Measurements from ENCODE around the gene NELFB.

Gene NELFB

DNA sequence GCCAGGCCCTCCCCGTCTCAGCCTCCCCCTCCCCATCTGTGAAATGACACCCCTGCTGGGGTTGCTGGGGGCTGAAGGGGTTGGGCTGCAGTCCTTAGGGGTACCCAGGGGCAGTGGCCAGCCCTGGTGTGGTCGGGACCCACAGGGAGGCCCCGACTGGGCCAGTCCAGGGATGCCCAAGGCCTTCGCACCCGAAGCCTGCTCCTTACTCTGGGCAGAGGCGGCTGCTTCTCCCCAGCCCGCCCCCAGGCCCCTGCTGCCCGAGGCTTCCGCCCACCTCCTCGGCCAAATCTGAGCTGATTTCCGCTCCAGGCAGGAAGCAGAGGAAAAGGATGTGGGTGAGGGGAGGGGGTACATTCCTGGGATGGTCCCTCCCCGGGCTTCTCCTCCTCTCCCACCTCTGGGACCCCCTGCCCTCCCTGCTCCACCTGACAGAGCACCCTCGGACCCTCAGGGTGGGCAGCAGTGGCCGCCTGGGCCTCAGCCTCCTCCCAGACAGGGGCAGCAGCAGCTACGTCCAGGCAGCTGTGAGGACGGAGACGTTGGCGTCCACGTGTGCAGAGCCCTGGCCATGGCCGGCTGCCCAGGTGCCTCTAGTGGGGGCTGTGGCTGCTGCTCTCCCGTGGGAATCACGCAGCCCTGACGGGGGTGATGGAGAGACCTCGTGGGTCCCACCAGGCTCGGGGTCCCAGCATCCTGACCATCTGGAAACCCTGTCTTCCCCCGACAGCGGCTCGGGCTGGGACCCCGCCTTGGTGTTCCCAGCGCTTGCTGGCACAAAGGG, 51.1 kb downstream of the NELFB start:
- no peak for DNase-seq

DNA sequence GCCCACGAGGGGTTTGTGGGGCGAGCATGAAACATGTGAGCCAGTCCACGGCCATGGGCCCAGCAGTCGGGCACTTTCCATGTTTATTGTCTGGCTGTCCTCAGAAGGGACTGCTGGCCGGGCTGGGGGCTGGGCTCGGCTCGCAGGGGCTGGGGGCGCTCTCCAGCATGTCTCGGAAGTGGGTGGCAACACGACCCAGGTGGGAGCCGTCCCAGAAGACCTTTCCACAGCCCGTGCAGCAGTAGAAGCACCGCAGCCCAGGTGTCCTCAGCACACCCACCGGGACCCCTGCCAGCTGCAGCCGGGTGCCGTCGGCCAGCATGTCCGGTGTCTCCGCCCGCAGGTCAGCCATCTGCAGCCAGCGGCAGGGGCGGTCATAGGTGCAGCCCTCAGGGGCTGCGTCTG, 51.7 kb downstream of the NELFB start:
- DNase-seq = no peak

DNA sequence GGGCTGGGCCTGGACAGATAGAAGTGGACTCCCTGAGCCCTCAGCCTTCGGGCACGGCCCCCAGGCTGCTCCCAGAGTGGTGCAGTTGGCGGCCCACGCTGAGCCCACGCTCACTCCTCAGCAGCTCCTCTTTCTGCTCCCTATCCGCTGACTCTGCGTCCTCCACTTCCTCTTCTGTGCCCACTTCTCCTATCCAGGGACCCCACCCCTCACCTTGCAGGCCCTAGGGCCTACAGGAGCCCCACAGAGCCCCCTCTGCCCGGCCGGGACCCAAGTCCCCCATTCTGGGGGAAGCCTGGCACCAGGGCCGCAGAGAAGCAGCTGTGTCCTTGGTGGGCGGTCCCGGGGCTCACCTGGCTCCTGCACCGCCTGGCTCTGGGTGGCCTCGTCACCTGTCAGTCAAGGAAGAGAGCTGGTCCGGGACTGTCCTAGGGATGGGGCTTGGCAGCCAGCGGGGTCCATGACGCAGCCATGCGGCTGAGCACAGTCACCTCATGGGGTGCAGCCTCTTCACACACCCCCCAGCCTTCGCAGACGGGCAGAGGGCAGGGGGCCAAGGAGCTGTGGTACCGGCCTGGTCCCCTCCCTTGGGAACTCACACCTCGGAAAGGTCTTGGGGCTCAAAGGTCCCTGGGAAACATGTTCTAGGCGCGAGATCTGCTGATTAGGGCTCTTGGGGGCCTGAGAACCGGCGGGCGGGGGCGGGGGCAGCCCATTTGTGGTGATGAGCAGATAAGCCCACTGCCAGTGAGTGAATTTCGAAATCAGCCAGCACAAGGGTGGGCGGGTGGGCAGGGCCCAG, 52.3 kb downstream of the NELFB start:
- no peak for DNase-seq

DNA sequence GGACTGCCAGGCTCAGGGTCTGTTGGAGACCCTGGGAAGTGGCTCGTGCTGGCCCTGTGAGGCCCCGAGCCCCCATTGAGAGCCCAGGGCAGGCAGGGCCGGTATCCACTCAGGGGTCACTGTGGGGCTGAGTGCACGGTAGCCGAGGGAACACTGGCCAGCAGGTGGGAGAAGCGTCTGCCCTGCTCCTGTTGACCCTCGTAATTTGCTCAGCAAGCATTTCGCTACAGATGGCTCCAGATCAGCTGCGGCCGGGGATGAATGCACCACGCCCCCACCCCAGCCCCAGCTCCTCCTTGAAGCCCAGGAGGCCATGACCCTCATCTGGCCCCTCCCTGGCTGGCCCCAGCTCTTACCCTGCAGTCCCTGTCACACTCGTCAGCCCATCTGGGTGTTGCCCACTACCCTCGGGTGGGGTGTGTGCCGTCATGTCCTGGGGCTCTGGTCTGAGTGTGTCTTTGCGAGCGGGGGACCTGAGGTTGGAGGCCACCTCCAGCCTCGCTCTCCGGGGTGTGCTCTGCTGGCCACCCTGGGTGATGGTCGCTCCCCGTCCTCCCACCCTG, 53.0 kb downstream of the NELFB start:
- DNase-seq = no peak

DNA sequence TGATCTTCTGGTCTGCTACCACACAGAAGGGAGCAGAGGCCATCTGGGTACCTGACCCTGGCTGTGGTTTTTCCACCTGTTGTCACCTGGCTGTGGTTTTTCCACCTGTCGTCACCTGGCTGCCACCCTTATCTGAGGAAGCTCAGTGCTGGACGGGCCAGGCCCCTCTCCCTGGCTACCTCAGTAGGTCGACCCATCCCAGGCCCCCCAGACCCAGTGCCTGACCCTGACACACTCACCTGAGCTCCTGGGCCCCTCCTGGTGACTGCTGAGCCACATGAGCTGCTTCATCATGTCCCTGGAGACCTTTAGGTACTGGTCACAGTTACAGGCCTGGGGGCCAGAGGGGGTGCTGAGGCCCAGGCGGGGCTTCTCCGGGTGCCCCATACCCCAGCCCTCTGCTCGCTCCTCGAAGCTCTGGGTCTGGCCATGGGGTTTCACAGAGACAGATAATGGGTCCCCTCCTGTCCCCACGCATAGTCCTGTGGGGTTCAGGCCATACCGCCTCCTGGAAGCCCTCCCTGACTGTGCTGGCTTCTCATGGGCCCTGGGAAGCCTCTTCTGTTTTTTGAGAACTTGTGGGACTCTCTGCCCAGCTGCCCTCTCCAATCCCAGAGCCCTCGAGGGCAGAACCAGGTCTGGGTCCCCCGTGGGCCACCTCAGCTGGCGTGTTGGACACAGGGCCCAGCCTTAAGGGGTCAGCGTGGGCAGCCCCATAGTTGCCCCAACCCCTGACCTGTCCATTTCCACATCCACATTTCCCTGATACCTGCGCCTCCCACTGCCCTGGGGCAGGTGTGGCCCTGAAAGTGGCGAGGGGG, 54.5 kb downstream of the NELFB start:
- no peak for DNase-seq

DNA sequence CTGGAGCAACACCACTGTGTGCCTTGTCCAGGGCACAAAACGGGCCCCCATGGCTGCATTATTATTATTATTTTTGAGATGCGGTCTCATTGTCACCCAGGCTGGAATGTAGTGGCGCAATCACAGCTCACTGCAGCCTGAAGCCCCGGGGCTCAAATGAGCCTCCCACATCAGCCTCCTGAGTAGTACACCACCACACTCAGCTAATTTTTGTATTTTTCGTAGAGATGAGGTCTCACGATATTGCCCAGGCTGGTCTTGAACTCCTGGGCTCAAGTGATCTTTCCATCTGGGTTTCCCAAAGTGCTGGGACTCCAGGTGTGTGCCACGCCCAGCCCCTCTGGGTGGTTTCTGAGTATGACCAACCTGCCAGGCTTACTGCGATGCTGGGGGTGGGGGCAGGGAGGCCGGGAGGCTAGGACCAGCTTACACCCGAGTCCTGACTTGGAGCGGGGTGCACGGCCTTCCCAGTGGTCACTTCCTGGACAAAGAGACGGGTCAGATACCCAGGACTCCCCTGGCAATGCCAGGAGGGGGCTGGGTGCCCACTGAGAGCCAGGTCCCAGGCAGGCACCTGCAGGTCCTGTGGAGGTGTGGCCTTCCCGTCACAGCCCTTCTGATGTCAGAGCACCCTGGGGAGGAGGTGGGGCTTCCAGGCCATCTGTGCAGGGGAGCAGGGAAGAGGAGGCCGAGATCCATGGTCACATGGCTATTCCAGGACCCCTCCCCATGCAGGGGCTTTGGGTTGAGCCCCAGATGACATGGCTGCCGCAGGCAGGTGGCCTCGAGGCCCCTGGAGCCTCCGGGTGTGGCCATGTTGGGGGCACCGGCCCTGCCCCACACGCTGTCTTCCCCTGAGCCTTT, 55.3 kb downstream of the NELFB start:
- DNase-seq = no peak

DNA sequence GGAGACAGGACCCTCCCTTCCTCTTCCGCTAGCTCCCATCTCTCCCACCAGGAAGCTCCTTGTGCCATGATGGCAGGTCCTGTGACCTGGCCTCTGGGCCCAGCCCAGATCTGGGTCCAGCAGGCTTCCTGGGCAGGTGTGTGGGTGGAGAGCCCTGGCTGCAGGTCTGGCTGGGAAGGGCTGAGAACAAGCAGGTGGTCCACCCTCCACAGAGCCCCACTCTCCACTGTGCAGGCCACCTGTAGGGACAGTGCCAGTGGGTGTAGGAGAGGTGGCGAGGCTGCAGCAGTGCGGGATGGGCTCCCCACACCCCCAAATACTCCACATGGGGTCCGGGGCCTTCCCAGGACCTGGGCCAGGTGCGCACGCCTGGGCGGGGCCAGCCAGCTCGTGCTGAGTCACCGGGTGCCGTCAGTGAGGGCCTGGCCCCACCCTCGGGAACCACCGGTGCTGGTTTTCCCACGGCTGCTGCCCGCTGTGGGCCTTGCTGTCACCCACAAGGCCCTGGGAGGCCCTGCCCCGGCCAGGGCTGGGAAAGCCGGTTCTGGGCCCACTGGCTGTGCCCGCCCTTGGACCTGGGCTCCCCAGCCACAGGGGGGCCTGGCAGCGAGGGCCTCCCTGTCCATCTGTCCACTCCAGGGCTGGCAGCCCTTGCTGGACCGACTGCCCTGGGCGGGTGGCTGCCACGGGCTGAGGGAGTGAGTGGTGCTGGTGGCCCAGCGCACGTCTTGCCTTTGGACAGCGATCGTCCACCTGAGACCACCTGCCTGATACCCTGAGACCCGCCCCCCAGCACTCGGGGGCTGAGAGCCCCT, 56.3 kb downstream of the NELFB start:
- DNase-seq = no peak

DNA sequence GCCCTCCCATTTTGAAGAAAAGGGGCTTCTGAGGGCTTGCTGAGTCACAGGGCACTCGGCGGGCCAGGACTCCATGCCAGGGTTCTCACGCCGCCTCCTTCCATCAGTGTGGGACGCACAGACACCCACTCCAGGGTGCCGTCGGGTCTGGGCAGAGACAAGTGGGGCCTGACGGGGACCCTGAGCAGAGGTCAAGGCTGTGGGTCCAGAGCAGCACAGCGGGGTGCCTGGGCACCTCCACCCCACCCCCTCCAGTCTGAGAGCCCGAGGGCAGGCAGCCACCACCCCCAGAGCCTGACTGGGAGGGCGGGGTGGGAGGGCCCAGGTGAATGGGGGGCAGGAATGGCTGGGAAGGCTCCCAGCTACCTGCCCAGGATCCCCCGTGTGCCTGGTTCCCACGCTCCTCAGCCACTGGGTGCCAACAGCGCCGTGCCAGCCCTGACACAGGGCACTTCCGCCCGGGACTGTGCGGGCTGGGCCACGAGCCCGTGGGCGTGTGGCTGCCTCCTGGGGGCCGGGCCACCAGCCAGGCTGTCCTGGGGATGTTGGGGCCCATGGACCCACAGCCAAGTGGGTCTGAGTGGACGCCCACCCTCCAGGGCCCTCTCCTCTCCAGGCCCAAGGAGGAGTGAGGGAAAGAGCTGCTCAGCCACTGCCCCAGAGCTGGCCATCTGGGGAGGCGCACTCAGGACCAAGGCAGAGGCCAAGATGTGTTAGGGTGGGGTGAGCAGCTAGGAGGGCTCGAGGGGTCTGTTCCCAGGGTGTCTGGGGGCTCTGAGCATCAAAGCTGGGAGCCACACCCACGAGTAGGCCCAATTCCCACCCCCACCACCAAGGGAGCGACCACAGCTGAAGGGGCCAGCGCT, 57.1 kb downstream of the NELFB start:
- no peak for DNase-seq

DNA sequence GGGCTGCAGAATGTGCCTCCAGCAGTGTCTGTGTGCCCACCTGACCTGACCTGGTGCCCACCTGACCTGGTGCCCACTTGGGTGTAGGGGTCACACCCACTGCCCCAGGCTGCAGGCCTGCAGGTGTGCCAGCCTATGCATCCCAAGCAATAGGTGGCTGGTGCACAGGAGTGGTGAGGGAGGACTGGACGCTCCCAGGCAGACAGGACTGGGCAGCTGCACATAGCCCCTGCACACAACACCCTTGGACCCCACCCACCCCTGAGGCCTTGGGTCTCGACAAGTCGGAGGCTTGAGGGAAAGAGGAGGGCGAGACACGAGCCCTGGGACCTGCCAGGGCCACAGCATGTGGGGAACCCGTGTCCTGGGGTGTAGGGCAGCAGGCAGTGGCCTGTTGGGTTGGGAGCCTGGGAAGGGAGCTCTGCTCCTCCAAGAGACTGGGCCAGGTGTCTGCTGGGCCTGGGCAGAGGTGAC, 57.8 kb downstream of the NELFB start:
- no peak for DNase-seq

DNA sequence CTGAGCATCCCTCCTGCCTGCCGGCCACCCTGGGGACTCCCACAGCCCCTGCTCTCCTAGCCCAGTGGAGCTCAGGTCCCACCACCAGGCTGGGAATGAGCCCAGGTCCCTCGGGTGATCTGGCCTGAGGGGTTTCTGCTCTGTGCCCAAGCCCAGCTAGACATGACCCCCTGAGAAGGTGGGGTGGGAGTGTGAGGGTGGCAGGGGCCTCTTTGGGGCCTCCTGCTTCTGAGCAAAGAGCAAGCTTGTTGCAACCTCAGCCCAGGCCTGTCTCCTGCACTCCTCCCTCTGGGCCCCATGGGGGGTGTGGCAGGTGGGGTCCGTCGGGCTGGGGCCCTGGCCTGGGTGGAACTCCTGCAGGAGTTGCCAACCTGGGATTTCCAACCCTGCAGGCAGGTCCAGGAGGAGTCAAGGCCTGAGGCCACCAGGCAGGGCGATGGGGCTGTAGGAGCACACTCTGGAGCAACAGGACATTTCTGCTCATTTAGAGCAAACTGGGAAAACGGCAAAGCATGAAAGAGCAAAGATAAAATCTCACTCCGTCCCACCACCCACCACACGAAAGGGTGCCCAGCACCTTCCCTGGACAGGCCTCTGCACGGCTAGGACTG, 58.3 kb downstream of the NELFB start:
- no peak for DNase-seq

DNA sequence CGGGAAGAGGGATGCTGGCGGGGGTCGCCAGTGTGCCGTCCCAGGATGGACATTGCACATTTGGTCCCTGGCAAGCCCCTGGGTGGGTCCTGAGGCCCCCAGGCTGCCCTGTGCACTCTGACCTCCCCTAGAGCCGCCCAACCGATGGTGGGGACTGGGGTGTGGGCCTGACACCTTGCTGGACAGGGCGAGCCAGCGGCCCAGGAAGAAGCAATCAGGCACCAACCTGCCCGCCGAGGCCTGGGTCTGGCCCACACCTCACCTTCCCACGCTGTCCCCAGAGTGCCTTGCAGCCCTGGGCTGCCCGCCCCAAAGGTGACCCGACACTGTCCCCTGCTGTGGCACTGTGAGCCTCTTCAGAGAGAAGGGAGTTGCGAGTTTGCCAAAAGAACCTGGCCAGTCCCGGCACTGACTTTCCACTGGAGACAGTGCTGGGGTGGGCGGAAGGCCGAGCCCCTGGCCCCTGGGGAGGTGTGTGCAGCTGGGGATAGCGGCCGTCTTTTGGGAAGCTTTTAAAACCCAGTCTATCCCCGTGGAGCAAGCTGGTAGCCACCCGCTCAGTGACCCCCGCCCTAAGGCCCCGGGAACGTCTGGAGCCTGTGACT, 58.9 kb downstream of the NELFB start:
- no peak for DNase-seq

DNA sequence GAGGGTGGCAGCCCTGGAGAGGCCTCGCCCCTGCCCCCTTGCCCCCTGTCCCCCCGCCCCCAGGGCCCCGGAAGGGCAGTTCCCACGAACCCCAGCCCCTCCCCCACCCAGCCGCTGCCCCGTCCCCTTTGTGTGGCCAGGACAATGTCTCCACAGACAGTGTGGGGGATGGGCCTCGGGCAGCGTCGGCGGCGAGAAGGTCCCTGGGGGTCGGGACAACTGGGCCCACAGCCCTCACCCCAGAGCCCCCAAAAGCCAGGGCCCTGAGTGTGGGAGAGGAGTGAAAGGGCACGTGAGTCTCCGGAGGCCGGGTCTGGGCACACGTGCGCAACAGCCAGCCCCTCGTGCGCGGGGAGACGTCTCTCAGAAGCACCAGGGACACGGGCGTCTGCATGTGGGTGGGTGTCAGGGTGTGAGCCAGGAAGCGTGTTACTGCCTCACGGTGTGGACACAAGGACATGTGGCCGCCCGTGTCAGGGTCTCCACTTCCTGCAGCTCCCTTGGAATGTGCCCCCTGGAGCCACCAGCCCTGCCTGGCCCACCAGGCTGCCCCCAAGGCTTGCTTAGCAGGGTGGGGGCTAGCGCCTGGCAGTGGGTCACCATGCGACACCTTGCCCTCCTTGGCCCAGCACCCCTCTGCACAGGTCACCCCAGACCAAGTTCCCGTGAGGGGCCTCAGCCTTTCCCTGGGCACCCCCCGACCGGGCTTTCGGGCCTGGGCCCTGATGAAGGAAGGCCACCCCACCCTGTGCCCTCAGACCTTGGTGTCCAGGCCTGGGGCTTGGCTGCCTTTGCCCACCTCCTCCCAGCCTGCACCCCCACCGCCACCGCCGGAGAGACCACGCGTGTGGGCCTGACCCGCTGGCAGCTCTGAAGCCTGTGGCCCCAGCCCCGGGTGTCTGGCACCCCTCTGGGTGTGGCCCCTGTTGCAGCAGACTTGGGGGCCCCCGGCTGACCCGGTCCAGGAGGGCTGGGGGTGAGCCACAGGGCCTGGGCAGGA, 59.7 kb downstream of the NELFB start:
- DNase-seq = no peak

DNA sequence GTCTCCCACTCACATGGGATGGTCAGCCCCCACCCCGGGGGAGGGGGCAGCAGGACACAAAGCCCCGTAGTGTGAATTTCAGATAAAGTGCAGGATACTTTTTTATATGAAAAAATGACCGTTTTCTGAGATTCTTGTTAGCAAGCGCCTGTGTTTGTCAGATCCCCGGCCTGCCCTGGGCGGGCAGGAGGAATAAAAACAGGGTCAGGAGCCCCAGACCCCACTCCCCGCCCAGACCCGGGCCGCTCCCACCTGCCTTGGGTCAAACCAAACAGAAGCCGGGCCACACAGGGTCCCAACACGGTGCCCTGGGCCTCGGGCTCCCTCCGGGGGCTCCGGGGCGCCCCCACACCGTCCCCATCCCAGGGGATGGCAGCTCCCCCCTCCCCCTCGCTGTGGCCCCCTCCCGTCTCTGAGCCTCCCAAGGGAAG, 60.5 kb downstream of the NELFB start:
- no peak for DNase-seq

DNA sequence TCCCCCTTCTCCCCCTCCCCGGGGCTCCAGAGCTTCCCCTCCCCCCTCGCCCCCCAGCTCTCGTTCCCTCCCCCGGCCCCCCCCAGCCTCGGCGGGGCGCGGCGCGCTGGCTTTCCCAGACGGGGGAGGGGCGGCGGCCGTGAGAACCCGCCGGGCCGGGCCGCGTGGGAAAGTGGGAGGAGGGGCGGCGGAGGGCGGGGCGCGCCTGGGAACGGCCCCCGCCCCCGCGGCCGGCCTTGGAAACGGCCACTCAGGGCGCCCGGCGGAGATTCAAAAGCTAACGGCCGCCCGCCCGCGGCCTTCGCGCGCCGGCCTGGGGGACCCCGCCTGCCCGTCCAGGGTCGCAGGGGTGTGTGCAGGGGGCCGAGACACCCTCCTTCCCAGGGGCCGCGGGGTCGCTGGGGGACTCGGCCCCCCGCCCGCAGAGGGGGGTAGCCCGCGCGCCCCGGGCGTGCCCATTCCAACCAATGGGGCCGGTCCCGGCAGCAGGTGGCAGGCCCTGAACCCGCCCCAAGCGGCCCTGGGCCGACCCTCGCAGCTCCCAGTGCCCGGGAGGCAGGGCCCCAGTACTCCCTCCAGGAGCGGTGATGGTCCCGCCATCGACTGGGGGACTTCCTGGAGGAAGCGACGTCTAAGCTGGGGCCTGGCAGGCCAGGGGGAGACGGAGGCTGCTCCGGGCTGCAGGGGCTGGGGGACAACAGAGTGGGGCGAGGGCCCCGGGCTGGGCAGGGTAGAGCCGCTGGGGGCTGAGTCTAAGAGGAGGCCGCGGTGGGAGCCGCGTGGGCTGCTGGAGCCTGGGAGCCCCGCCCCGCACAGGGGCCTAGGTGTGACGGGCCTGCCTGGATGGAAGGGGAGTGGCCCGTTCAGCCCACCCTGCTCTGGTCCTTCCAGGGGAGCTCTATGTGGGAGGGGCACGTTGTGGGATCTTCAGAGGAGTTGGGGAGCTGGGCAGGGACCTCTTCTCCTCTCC, 61.2 kb downstream of the NELFB start:
- no peak for DNase-seq

DNA sequence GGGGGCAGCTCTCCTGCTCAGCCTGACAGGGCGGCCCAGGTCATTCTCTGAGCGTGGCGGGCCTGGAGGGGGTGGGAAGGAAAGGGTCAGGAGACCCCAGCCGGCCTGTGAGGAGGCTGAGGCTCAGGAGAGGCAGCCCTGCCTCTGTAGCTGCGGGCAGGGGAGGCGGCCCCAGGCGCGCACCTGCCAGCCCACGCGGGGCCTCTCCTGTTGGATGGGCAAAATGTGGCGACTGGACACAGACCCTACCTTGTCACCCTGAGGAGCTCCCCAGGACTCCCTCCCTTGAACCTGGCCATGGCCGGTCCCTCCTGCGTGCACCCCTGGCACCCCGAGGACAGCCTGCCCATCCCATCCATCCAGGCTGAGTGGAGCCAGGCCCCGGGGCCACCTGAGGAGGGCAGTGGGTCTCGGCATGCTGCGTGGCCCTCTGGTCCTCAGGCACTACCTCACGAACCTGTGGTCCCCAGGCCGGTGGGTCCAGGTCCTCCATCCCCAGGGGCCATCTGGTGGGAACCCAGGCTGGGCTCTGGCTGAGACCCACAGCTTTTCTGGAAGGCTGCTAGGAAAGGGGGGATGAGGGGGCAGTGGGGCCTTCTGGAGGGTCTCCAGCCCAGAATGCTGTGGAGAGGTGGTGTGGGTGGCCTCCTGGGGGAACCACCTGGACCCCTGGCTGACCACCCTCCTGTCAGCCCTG, 62.0 kb downstream of the NELFB start:
- no peak for DNase-seq

All from stimulated activated CD4-positive, alpha-beta T cell treated with anti-CD3 and anti-CD28 coated beads, Interleukin-1b, Interleukin-23, amount 100 ng/mL, for 48 hours (primary cell).